H1 (cell line): Measurements from ENCODE around the gene ANKS1B. TPM values are rescaled to one million over a fixed set of nuclear protein-coding genes. Genes with fewer than 3 reads are reported as not detected.

Source experiments
- CTCF ChIA-PET: fragments of 300-600 bp; sonication (Branson Sonifier 250); formaldehyde crosslinking; loops from one replicate; lab custom pipeline; 2021; ENCODE audit not compliant: partially characterized antibody; lab: Charles Lee
- POLR2A ChIA-PET: fragments of 300-600 bp; sonication (Branson Sonifier 250); formaldehyde crosslinking; loops from one replicate; lab custom pipeline; 2021; ENCODE audit warnings: inconsistent platforms; ENCODE audit not compliant: partially characterized antibody; lab: Charles Lee
- DNase-seq, 2 experiments: peaks; one replicate each; pipeline versions ENCODE4 v3.0.0 to v3.0.0-alpha.2; 2010 to 2022; ENCODE audit warnings: low spot score in 2 of 2, low read depth in 1 of 2, mixed read lengths in 1 of 2
- FAIRE-seq: peaks from 2 replicates; lab custom pipeline; 2011; peaks lifted over from hg19 to GRCh38; lab: Jason Lieb, UNC
- H2AFZ ChIP-seq: 2 replicates; pipeline ENCODE4 v1.8.1; 2012; ENCODE audit warnings: low read length, inconsistent platforms
- H2AK5ac ChIP-seq: 2 replicates; pipeline ENCODE4 v1.6.1; 2013; ENCODE audit warnings: low read depth, low read length
- H2BK120ac ChIP-seq: replicated peaks from 2 replicates; pipeline ENCODE3; 2013; ENCODE audit warnings: low read depth, low read length, inconsistent platforms
- H2BK12ac ChIP-seq: 2 replicates; pipeline ENCODE4 v1.6.1; 2013; ENCODE audit warnings: low read depth, low read length
- H2BK15ac ChIP-seq: 2 replicates; pipeline ENCODE4 v1.6.1; 2013; ENCODE audit warnings: low read length
- H2BK20ac ChIP-seq: 2 replicates; pipeline ENCODE4 v1.6.1; 2013; ENCODE audit warnings: low read length
- H2BK5ac ChIP-seq: 2 replicates; pipeline ENCODE4 v1.6.1; 2013; ENCODE audit warnings: low read depth, low read length
- H3K14ac ChIP-seq: 2 replicates; pipeline ENCODE4 v1.6.1; 2013; ENCODE audit warnings: inconsistent platforms; ENCODE audit not compliant: insufficient read length
- H3K18ac ChIP-seq: 2 replicates; pipeline ENCODE4 v1.6.1; 2013; ENCODE audit warnings: low read length; ENCODE audit errors: extremely low read depth
- H3K23ac ChIP-seq: 2 replicates; pipeline ENCODE4 v1.6.1; 2013; ENCODE audit warnings: inconsistent platforms; ENCODE audit not compliant: insufficient read length
- H3K23me2 ChIP-seq: 2 replicates; pipeline ENCODE4 v1.6.1; 2013; ENCODE audit warnings: low read depth, low read length
- H3K27ac ChIP-seq: 2 replicates; pipeline ENCODE4 v1.6.1; 2011; ENCODE audit warnings: low read depth, low read length, inconsistent platforms
- H3K27me3 ChIP-seq, 4 experiments: replicated peaks in 1 of 4; 1 replicate in 1 of 4; 2 replicates in 3 of 4; pipeline versions ENCODE4 v1.6.1 to v1.8.1; 2011 to 2013; ENCODE audit warnings: low read length in 3 of 4, mild to moderate bottlenecking in 3 of 4, inconsistent platforms in 2 of 4, mixed read lengths in 2 of 4, moderate library complexity in 1 of 4; ENCODE audit not compliant: control insufficient read depth in 3 of 4, insufficient read depth in 3 of 4; ENCODE audit errors: extremely low read depth in 1 of 4
- H3K36me3 ChIP-seq, 4 experiments: 2 replicates each; pipeline versions ENCODE4 v1.6.1 to v1.8.1; 2011 to 2013; ENCODE audit warnings: mild to moderate bottlenecking in 4 of 4, low read length in 3 of 4, moderate library complexity in 2 of 4, control low read depth in 1 of 4, inconsistent platforms in 1 of 4; ENCODE audit not compliant: insufficient read depth in 4 of 4, control insufficient read depth in 2 of 4
- H3K4ac ChIP-seq: replicated peaks from 2 replicates; pipeline ENCODE3; 2013; ENCODE audit warnings: low read length, low read depth, mixed read lengths, inconsistent platforms; ENCODE audit not compliant: insufficient read length
- H3K4me1 ChIP-seq, 4 experiments: replicated peaks in 1 of 4; 1 replicate in 1 of 4; 2 replicates in 3 of 4; pipeline versions ENCODE4 v1.6.1 to v1.8.1; 2011 to 2013; ENCODE audit warnings: low read length in 3 of 4, inconsistent platforms in 2 of 4, mixed read lengths in 1 of 4; ENCODE audit not compliant: insufficient read depth in 4 of 4, control insufficient read depth in 3 of 4
- H3K4me2 ChIP-seq, 2 experiments: 2 replicates each; pipeline versions ENCODE4 v1.6.1 to v1.8.1; 2011 to 2013; ENCODE audit warnings: low read depth in 2 of 2, low read length in 2 of 2, control low read depth in 1 of 2, inconsistent platforms in 1 of 2, mild to moderate bottlenecking in 1 of 2; ENCODE audit not compliant: insufficient read depth in 1 of 2
- H3K4me3 ChIP-seq, 4 experiments: fragments of 200-600, 300-600 bp in 1 of 4; sonication (generic), shearing (Covaris generic), sonication (Bioruptor Twin) in 1 of 4; 2 replicates each; pipeline versions ENCODE4 v1.5.1 to v1.8.1; 2011 to 2016; ENCODE audit warnings: low read length in 4 of 4, low read depth in 3 of 4, control low read depth in 2 of 4, inconsistent platforms in 2 of 4, mild to moderate bottlenecking in 2 of 4, mixed read lengths in 1 of 4, moderate library complexity in 1 of 4; ENCODE audit not compliant: insufficient read depth in 2 of 4; ENCODE audit errors: extremely low read depth in 1 of 4
- H3K56ac ChIP-seq: replicated peaks from 2 replicates; pipeline ENCODE3; 2013; ENCODE audit warnings: low read depth, mild to moderate bottlenecking, mixed read lengths, low read length, inconsistent platforms; ENCODE audit not compliant: insufficient read length
- H3K79me1 ChIP-seq: 2 replicates; pipeline ENCODE4 v1.6.1; 2013; ENCODE audit warnings: low read depth, low read length, control low read depth
- H3K79me2 ChIP-seq, 2 experiments: 2 replicates each; pipeline versions ENCODE4 v1.6.1 to v1.8.1; 2012 to 2013; ENCODE audit warnings: low read length in 2 of 2, mild to moderate bottlenecking in 2 of 2, inconsistent platforms in 1 of 2; ENCODE audit not compliant: insufficient read depth in 2 of 2, control insufficient read depth in 1 of 2
- H3K9ac ChIP-seq, 4 experiments: replicated peaks in 1 of 4; 1 replicate in 1 of 4; 2 replicates in 3 of 4; pipeline versions ENCODE4 v1.6.1 to v1.8.1; 2011 to 2013; ENCODE audit warnings: low read depth in 3 of 4, low read length in 3 of 4, control low read depth in 2 of 4, mild to moderate bottlenecking in 2 of 4, moderate library complexity in 2 of 4, inconsistent platforms in 1 of 4; ENCODE audit errors: extremely low read depth in 1 of 4
- H3K9me3 ChIP-seq, 2 experiments: 2 replicates each; pipeline versions ENCODE4 v1.6.1 to v1.8.1; 2012 to 2013; ENCODE audit warnings: mild to moderate bottlenecking in 2 of 2, moderate library complexity in 2 of 2, control low read depth in 1 of 2, inconsistent platforms in 1 of 2, low read depth in 1 of 2, low read length in 1 of 2, mixed read lengths in 1 of 2; ENCODE audit not compliant: insufficient read depth in 2 of 2
- H4K20me1 ChIP-seq, 2 experiments: replicated peaks in 1 of 2; 2 replicates each; pipeline versions ENCODE3 to v1.8.1; 2011 to 2013; ENCODE audit warnings: inconsistent platforms in 2 of 2, low read length in 2 of 2, mild to moderate bottlenecking in 1 of 2; ENCODE audit not compliant: insufficient read depth in 2 of 2, control insufficient read depth in 1 of 2
- H4K5ac ChIP-seq: 2 replicates; pipeline ENCODE4 v1.6.1; 2013; ENCODE audit warnings: low read length, low read depth, mixed read lengths, inconsistent platforms; ENCODE audit not compliant: insufficient read length
- H4K8ac ChIP-seq: 2 replicates; pipeline ENCODE4 v1.8.0; 2013; ENCODE audit warnings: mild to moderate bottlenecking, moderate library complexity, low read length, inconsistent platforms; ENCODE audit not compliant: insufficient read depth; ENCODE audit errors: extremely low read depth
- H4K91ac ChIP-seq: replicated peaks from 2 replicates; pipeline ENCODE3; 2013; ENCODE audit warnings: low read length, mixed read lengths, inconsistent platforms; ENCODE audit not compliant: insufficient read length
- EP300 ChIP-seq, 2 experiments: IDR thresholded peaks; 1 replicate in 1 of 2; 2 replicates in 1 of 2; pipeline ENCODE4 v1.6.1; 2011 to 2012; ENCODE audit warnings: low read depth in 2 of 2, low read length in 2 of 2, mild to moderate bottlenecking in 2 of 2, borderline replicate concordance in 1 of 2, inconsistent platforms in 1 of 2, moderate library complexity in 1 of 2
- RAD21 ChIP-seq, 2 experiments: IDR thresholded peaks in 1 of 2; conservative IDR thresholded peaks in 1 of 2; 2 replicates each; pipeline ENCODE4 v1.6.1; 2011; ENCODE audit warnings: low read depth in 2 of 2, low read length in 2 of 2, improper control_type of control experiment in 1 of 2, inconsistent platforms in 1 of 2, mild to moderate bottlenecking in 1 of 2, moderate library complexity in 1 of 2
- RBBP5 ChIP-seq: IDR thresholded peaks from 2 replicates; pipeline ENCODE4 v1.7.1; 2012; ENCODE audit warnings: low read depth, mild to moderate bottlenecking, inconsistent platforms, low read length, moderate library complexity, borderline replicate concordance
- YY1 ChIP-seq: IDR thresholded peaks from 2 replicates; pipeline ENCODE4 v1.6.1; 2011; ENCODE audit warnings: low read depth, mild to moderate bottlenecking, low read length
- WGBS, 2 experiments: shearing (Covaris generic) in 1 of 2; methylation state at CpG; one replicate each; pipeline versions ENCODE4 v1.1.6 to v1.1.7; 2013 to 2015; ENCODE audit warnings: low lambda C conversion rate in 2 of 2, mixed read lengths in 2 of 2, inconsistent platforms in 1 of 2, low coverage in 1 of 2, missing lambda C conversion rate in 1 of 2; ENCODE audit not compliant: insufficient replicate concordance in 2 of 2, insufficient coverage in 1 of 2, insufficient read length in 1 of 2; ENCODE audit errors: extremely low coverage in 1 of 2, missing lambda C conversion rate in 1 of 2; 5-methylcytosine and 5-hydroxymethylcytosine counted together
- polyA plus RNA-seq, 7 experiments: library from polyadenylated mRNA; depleted of rRNA in 3 of 7; stranded (reverse) in 5 of 7; unstranded in 2 of 7; fragments of >200 nt in 5 of 7; fragments of 200-250 nt in 2 of 7; gene quantifications; 1 replicate in 5 of 7; 2 replicates in 1 of 7; 4 replicates in 1 of 7; pipeline versions ENCODE4 v1.2.1 to v1.2.3, GENCODE V29; 2011 to 2013; ENCODE audit warnings: missing spikeins in 2 of 7, mixed read lengths in 2 of 7
- total RNA-seq: library from RNA; stranded (reverse); fragmentation: NEBNext Ultra II Directional; extraction: Animal tissue kit (Norgen Biotek cat#: 25700); gene quantifications from 2 replicates; pipeline ENCODE4 v1.2.1, GENCODE V29; 2021
- TF ChIP-seq, protein P1 (sequence below), 3 experiments: IDR thresholded peaks; 1 replicate in 2 of 3; 2 replicates in 1 of 3; pipeline versions ENCODE4 v1.5.1 to v1.6.1; 2011; ENCODE audit warnings: low read length in 3 of 3, mild to moderate bottlenecking in 3 of 3, inconsistent platforms in 2 of 3, low read depth in 1 of 3, moderate library complexity in 1 of 3; ENCODE audit not compliant: insufficient read depth in 1 of 3; ENCODE audit errors: control extremely low read depth in 1 of 3

ANKS1B gene
- total and polyA plus RNA-seq, 2 of the 8 experiments (the other 6 are each of a cell fraction or from before 2014, with no cell fraction given) = 2.7 to 6.1 TPM

DNA sequence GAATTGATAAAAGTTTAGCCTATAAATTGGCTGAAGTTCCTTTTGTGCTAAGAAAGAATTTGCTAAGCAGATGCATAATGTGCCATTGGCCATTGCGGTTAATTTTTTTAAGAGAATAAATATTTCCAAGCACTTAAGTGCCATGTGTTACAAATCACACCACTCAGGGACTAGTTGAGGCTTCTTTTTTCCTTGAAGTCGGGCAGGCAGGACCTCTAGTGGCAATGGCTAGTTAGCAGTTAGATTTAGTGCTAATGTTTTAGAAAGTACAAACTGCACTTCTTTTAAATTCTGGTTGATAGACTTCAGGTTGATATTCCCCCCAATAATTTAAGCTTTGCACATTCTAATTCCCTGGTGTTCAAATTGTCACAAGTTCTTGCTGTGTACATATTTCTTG lies 1045.4 kb downstream of the ANKS1B start:
- H3K27ac ChIP-seq = no peak overlapping the region
- no peaks in the 10 kb centered on the region for H3K79me1 ChIP-seq
- no peak overlapping the region for H4K8ac ChIP-seq
- H3K56ac ChIP-seq = no peak overlapping the region
- no peak overlapping the region for H2BK20ac ChIP-seq
- ChIA-PET CTCF (interaction anchor here (1.0 to 4.7 kb wide), 36 partner anchors 9 to 363 kb away, joined by 3 to 37 read pairs (median 6); no protein-coding TSS in a partner anchor), POLR2A (no interaction called here)
- H3K4me2 ChIP-seq = no peak overlapping the region
- H3K4me1 ChIP-seq = peaks cover 0 to 7% (median 2%) of the 10 kb centered on the region in 4 experiments; a peak in 2 of 7 replicates
- no peak overlapping the region for H2AFZ ChIP-seq
- peak; percentile 78 for FAIRE-seq
- H3K4ac ChIP-seq = no peak overlapping the region
- no peak overlapping the region for H2BK15ac ChIP-seq
- no peak overlapping the region for H3K23ac ChIP-seq
- no peak overlapping the region for H2BK120ac ChIP-seq
- DNase-seq = no peak
- no peaks in the 10 kb centered on the region for H3K36me3 ChIP-seq
- no peaks in the 10 kb centered on the region for H3K79me2 ChIP-seq
- no peaks in the 10 kb centered on the region for H3K23me2 ChIP-seq
- no peaks in the 10 kb centered on the region for H3K27me3 ChIP-seq
- WGBS, 2 experiments = 29% methylated on average over 2 of the region's 2 CpGs; no CpG with 5 or more reads in 1 of the 2 experiments
- H3K9ac ChIP-seq = no peak overlapping the region
- H2BK12ac ChIP-seq = no peak overlapping the region
- H4K91ac ChIP-seq = no peak overlapping the region
- H3K18ac ChIP-seq = no peak overlapping the region
- H3K9me3 ChIP-seq = no peaks in the 10 kb centered on the region
- H2BK5ac ChIP-seq = no peak overlapping the region
- no peak overlapping the region for H2AK5ac ChIP-seq
- no peak overlapping the region for H3K4me3 ChIP-seq
- TF ChIP-seq RAD21 (IDR thresholded peaks at IDR 0.05 in 1 of 2, conservative IDR thresholded peaks at IDR 0.05 in 1 of 2; ENCODE audit: low read depth in 2 of 2, low read length in 2 of 2) (peak; percentile 85 to 90), RBBP5 (no peak), EP300 (IDR thresholded peaks at IDR 0.05; ENCODE audit: borderline replicate concordance in 1 of 2, low read depth in 2 of 2, low read length in 2 of 2) (no peak), YY1 (no peak)
- TF ChIP-seq, protein P1, sequence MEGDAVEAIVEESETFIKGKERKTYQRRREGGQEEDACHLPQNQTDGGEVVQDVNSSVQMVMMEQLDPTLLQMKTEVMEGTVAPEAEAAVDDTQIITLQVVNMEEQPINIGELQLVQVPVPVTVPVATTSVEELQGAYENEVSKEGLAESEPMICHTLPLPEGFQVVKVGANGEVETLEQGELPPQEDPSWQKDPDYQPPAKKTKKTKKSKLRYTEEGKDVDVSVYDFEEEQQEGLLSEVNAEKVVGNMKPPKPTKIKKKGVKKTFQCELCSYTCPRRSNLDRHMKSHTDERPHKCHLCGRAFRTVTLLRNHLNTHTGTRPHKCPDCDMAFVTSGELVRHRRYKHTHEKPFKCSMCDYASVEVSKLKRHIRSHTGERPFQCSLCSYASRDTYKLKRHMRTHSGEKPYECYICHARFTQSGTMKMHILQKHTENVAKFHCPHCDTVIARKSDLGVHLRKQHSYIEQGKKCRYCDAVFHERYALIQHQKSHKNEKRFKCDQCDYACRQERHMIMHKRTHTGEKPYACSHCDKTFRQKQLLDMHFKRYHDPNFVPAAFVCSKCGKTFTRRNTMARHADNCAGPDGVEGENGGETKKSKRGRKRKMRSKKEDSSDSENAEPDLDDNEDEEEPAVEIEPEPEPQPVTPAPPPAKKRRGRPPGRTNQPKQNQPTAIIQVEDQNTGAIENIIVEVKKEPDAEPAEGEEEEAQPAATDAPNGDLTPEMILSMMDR (IDR thresholded peaks at IDR 0.05; ENCODE audit: control extremely low read depth in 1 of 3, insufficient read depth in 1 of 3, low read depth in 1 of 3, low read length in 3 of 3) = peak in 2 of 3 experiments; percentile 76 to 78; a peak in 3 of 4 replicates
- no peak overlapping the region for H4K5ac ChIP-seq
- no peak overlapping the region for H3K14ac ChIP-seq
- H4K20me1 ChIP-seq = no peaks in the 10 kb centered on the region
